Trophoblast cell (in vitro differentiated cells and primary cell): ENCODE results near the gene LUZP1.
A peak's percentile ranks its signal among the peaks of the same experiment; 100 is the strongest.

Experiments used
- DNase-seq, 2 donors: peaks; one replicate each; pipeline ENCODE4 v3.0.0-alpha.2; 2016
- H2AFZ ChIP-seq: 2 replicates; pipeline ENCODE4 v1.6.1; 2013; ENCODE audit warnings: low read length, moderate library complexity, mild to moderate bottlenecking; ENCODE audit not compliant: insufficient read depth, poor library complexity
- H2AK5ac ChIP-seq: 2 replicates; pipeline ENCODE4 v1.6.1; 2013; ENCODE audit warnings: mild to moderate bottlenecking, low read length
- H2BK120ac ChIP-seq: 2 replicates; pipeline ENCODE4 v1.6.1; 2013; ENCODE audit warnings: low read length, mild to moderate bottlenecking, moderate library complexity; ENCODE audit not compliant: insufficient read depth, poor library complexity
- H2BK12ac ChIP-seq: 2 replicates; pipeline ENCODE4 v1.6.1; 2013; ENCODE audit warnings: mild to moderate bottlenecking, low read length, moderate library complexity
- H2BK5ac ChIP-seq: 2 replicates; pipeline ENCODE4 v1.6.1; 2013; ENCODE audit warnings: low read length, low read depth, moderate library complexity, mild to moderate bottlenecking; ENCODE audit not compliant: poor library complexity
- H3K14ac ChIP-seq: 2 replicates; pipeline ENCODE4 v1.6.1; 2013; ENCODE audit warnings: mild to moderate bottlenecking, low read length
- H3K18ac ChIP-seq: 2 replicates; pipeline ENCODE4 v1.6.1; 2013; ENCODE audit warnings: mild to moderate bottlenecking, low read length
- H3K23ac ChIP-seq: 2 replicates; pipeline ENCODE4 v1.6.1; 2013; ENCODE audit warnings: low read length
- H3K27ac ChIP-seq: 2 replicates; pipeline ENCODE4 v1.5.1; 2013; ENCODE audit warnings: low read depth, mild to moderate bottlenecking, inconsistent platforms, low read length, moderate library complexity
- H3K27me3 ChIP-seq: 2 replicates; pipeline ENCODE4 v1.6.1; 2013; ENCODE audit warnings: inconsistent platforms, mild to moderate bottlenecking, low read length, moderate library complexity; ENCODE audit not compliant: insufficient read depth
- H3K36me3 ChIP-seq, 2 experiments: 1 replicate in 1 of 2; 2 replicates in 1 of 2; pipeline ENCODE4 v1.6.1; 2013; ENCODE audit warnings: low read length in 2 of 2, mild to moderate bottlenecking in 2 of 2, moderate library complexity in 1 of 2; ENCODE audit not compliant: insufficient read depth in 2 of 2, control insufficient read depth in 1 of 2
- H3K4ac ChIP-seq: 2 replicates; pipeline ENCODE4 v1.6.1; 2013; ENCODE audit warnings: low read depth, mild to moderate bottlenecking, low read length, moderate library complexity
- H3K4me1 ChIP-seq, 2 experiments: 1 replicate in 1 of 2; 2 replicates in 1 of 2; pipeline ENCODE4 v1.6.1; 2013; ENCODE audit warnings: low read length in 2 of 2, mild to moderate bottlenecking in 2 of 2, moderate library complexity in 1 of 2; ENCODE audit not compliant: insufficient read depth in 2 of 2, control insufficient read depth in 1 of 2
- H3K4me2 ChIP-seq: 2 replicates; pipeline ENCODE4 v1.6.1; 2013; ENCODE audit warnings: inconsistent platforms, mild to moderate bottlenecking, low read length, moderate library complexity
- H3K4me3 ChIP-seq: 2 replicates; pipeline ENCODE4 v1.5.1; 2013; ENCODE audit warnings: mild to moderate bottlenecking, low read depth, low read length, inconsistent platforms
- H3K79me1 ChIP-seq: one replicate; pipeline ENCODE4 v1.6.1; 2013; ENCODE audit warnings: low read length
- H3K79me2 ChIP-seq: 2 replicates; pipeline ENCODE4 v1.6.1; 2013; ENCODE audit warnings: low read length, mild to moderate bottlenecking; ENCODE audit not compliant: control insufficient read depth, insufficient read depth, poor library complexity
- H3K9ac ChIP-seq: 2 replicates; pipeline ENCODE4 v1.6.1; 2013; ENCODE audit warnings: mild to moderate bottlenecking, low read length
- H3K9me3 ChIP-seq: 2 replicates; pipeline ENCODE4 v1.6.1; 2013; ENCODE audit warnings: low read depth, mild to moderate bottlenecking, control low read depth, inconsistent platforms, low read length; ENCODE audit not compliant: insufficient read depth
- H4K12ac ChIP-seq: 2 replicates; pipeline ENCODE4 v1.6.1; 2013; ENCODE audit warnings: low read depth, mild to moderate bottlenecking, low read length, moderate library complexity
- H4K8ac ChIP-seq: 2 replicates; pipeline ENCODE4 v1.6.1; 2013; ENCODE audit warnings: low read depth, mild to moderate bottlenecking, low read length, moderate library complexity
- H4K91ac ChIP-seq: one replicate; pipeline ENCODE4 v1.6.1; 2013; ENCODE audit warnings: low read depth, mild to moderate bottlenecking, low read length, moderate library complexity
- WGBS: extraction: QIAGEN DNeasy Blood & Tissue Kit; methylation state at CpG from one replicate; pipeline ENCODE4 v1.1.7; 2013; ENCODE audit warnings: missing lambda C conversion rate; ENCODE audit not compliant: insufficient read length, insufficient coverage; ENCODE audit errors: extremely low coverage; 5-methylcytosine and 5-hydroxymethylcytosine counted together

LUZP1 gene

GRCh38 chr1:23116921-23117699 lies 51.5 kb downstream of the LUZP1 start:
- H3K23ac ChIP-seq, result no peak overlapping the region
- no peak for DNase-seq
- no peak overlapping the region for H2BK12ac ChIP-seq
- peaks cover 0 to 3% of the 10 kb centered on the region in 2 experiments for H3K36me3 ChIP-seq
- WGBS, result 80% methylated on average over 1 of the region's 2 CpGs
- no peak overlapping the region for H2BK120ac ChIP-seq
- H3K4me2 ChIP-seq, result no peak overlapping the region
- H3K27me3 ChIP-seq, result no peaks in the 10 kb centered on the region
- H3K4me3 ChIP-seq, result no peak overlapping the region
- peaks cover 11% of the 10 kb centered on the region for H3K79me2 ChIP-seq
- no peak overlapping the region for H4K91ac ChIP-seq
- no peak overlapping the region for H2BK5ac ChIP-seq
- H4K12ac ChIP-seq, result no peak overlapping the region
- no peaks in the 10 kb centered on the region for H3K79me1 ChIP-seq
- peaks cover 3 to 5% of the 10 kb centered on the region in 2 experiments for H3K4me1 ChIP-seq
- H4K8ac ChIP-seq, result no peak overlapping the region
- no peak overlapping the region for H3K27ac ChIP-seq
- H3K4ac ChIP-seq, result no peak overlapping the region
- no peaks in the 10 kb centered on the region for H3K9me3 ChIP-seq
- no peak overlapping the region for H2AK5ac ChIP-seq
- no peak overlapping the region for H3K14ac ChIP-seq
- H3K9ac ChIP-seq, result no peak overlapping the region
- no peak overlapping the region for H2AFZ ChIP-seq
- no peak overlapping the region for H3K18ac ChIP-seq

GRCh38 chr1:23116216-23116836 lies 52.3 kb downstream of the LUZP1 start:
- H4K91ac ChIP-seq, result no peak overlapping the region
- no peak overlapping the region for H2BK12ac ChIP-seq
- no peak overlapping the region for H4K12ac ChIP-seq
- no peaks in the 10 kb centered on the region for H3K9me3 ChIP-seq
- H3K36me3 ChIP-seq, result peaks cover 0 to 3% of the 10 kb centered on the region in 2 experiments
- peaks cover 9% of the 10 kb centered on the region for H3K79me2 ChIP-seq
- H3K4me3 ChIP-seq, result no peak overlapping the region
- no peak overlapping the region for H3K23ac ChIP-seq
- no peaks in the 10 kb centered on the region for H3K79me1 ChIP-seq
- H2BK5ac ChIP-seq, result no peak overlapping the region
- peaks cover 3 to 7% of the 10 kb centered on the region in 2 experiments for H3K4me1 ChIP-seq
- H3K27me3 ChIP-seq, result no peaks in the 10 kb centered on the region
- WGBS, result no CpG with 5 or more reads among the region's 6 CpGs
- H3K4ac ChIP-seq, result peak overlapping the region; percentile 67
- H3K9ac ChIP-seq, result no peak overlapping the region
- H3K27ac ChIP-seq, result no peak overlapping the region
- no peak overlapping the region for H2BK120ac ChIP-seq
- no peak overlapping the region for H4K8ac ChIP-seq
- H3K4me2 ChIP-seq, result no peak overlapping the region
- H3K14ac ChIP-seq, result no peak overlapping the region
- H2AK5ac ChIP-seq, result no peak overlapping the region
- no peak overlapping the region for H2AFZ ChIP-seq
- no peak for DNase-seq
- H3K18ac ChIP-seq, result no peak overlapping the region

GRCh38 chr1:23114424-23115079 lies 54.1 kb downstream of the LUZP1 start:
- Histone ChIP-seq H3K79me2 (peaks cover 8% of the 10 kb centered on the region), H3K14ac (no peak overlapping the region), H4K91ac (no peak overlapping the region), H3K4ac (peak overlapping the region; percentile 68), H3K79me1 (no peaks in the 10 kb centered on the region), H3K27me3 (no peaks in the 10 kb centered on the region), H2BK12ac (no peak overlapping the region), H3K23ac (no peak overlapping the region), H4K8ac (no peak overlapping the region), H3K36me3 (no peaks in the 10 kb centered on the region), H3K4me2 (no peak overlapping the region), H3K27ac (no peak overlapping the region), H3K4me3 (no peak overlapping the region), H3K9ac (no peak overlapping the region), H2AK5ac (no peak overlapping the region), H3K9me3 (no peaks in the 10 kb centered on the region), H2BK5ac (no peak overlapping the region), H3K18ac (no peak overlapping the region), H2AFZ (no peak overlapping the region), H2BK120ac (no peak overlapping the region), H3K4me1 (peaks cover 3 to 7% of the 10 kb centered on the region in 2 experiments), H4K12ac (no peak overlapping the region)
- DNase-seq, result no peak
- WGBS, result no CpG with 5 or more reads among the region's 6 CpGs

- no peak overlapping the region for H2AFZ ChIP-seq
Measured at GRCh38 chr1:23111600-23112535, 56.8 kb downstream of the LUZP1 start.

More at GRCh38 chr1:23111600-23112535, 56.8 kb downstream of the LUZP1 start:
- H3K4me1 ChIP-seq, result peaks cover 3 to 7% of the 10 kb centered on the region in 2 experiments
- H2BK120ac ChIP-seq, result no peak overlapping the region
- H3K79me2 ChIP-seq, result peaks cover 4% of the 10 kb centered on the region
- no peak overlapping the region for H3K27ac ChIP-seq
- 100% methylated on average over 1 of the region's 6 CpGs for WGBS
- H2BK5ac ChIP-seq, result no peak overlapping the region
- H3K4ac ChIP-seq, result peak overlapping the region; percentile 76
- H3K79me1 ChIP-seq, result no peaks in the 10 kb centered on the region
- H4K91ac ChIP-seq, result no peak overlapping the region
- no peak overlapping the region for H2AK5ac ChIP-seq
- no peak overlapping the region for H3K4me2 ChIP-seq
- H3K36me3 ChIP-seq, result peaks cover 3 to 14% of the 10 kb centered on the region in 2 experiments
- no peak overlapping the region for H3K9ac ChIP-seq
- no peak overlapping the region for H4K8ac ChIP-seq
- no peak overlapping the region for H3K23ac ChIP-seq
- H2BK12ac ChIP-seq, result no peak overlapping the region
- no peak overlapping the region for H3K4me3 ChIP-seq
- H3K18ac ChIP-seq, result no peak overlapping the region
- H4K12ac ChIP-seq, result no peak overlapping the region
- no peaks in the 10 kb centered on the region for H3K27me3 ChIP-seq
- H3K9me3 ChIP-seq, result no peaks in the 10 kb centered on the region
- H3K14ac ChIP-seq, result no peak overlapping the region
- DNase-seq, result peak in 1 of 2 donors; percentile 35
